HG03439 (cell line): ENCODE measurements around the gene TRIP12.
A peak's percentile ranks its signal among the peaks of the same experiment; 100 is the strongest.
"Not testable (repeated sequence)": the region's sequence is repeated elsewhere in the genome, so short reads cannot be mapped to it uniquely, and the experiment has no call there.

Experiments
- ATAC-seq: cut with Tn5 transposase; IDR thresholded peaks from one replicate; pipeline ENCODE4 v1.9.1; 2021; ENCODE audit warnings: mild to moderate bottlenecking, moderate library complexity; ENCODE audit not compliant: unreplicated experiment

Gene TRIP12

GRCh38 chr2:229879191-229879950 is 42.4 kb downstream of the TRIP12 start:
- no peak for ATAC-seq

- no peak for ATAC-seq
Measured at GRCh38 chr2:229875549-229875948, 46.3 kb downstream of the TRIP12 start.

- ATAC-seq = no peak
Measured at GRCh38 chr2:229874647-229875046, 47.2 kb downstream of the TRIP12 start.

DNA sequence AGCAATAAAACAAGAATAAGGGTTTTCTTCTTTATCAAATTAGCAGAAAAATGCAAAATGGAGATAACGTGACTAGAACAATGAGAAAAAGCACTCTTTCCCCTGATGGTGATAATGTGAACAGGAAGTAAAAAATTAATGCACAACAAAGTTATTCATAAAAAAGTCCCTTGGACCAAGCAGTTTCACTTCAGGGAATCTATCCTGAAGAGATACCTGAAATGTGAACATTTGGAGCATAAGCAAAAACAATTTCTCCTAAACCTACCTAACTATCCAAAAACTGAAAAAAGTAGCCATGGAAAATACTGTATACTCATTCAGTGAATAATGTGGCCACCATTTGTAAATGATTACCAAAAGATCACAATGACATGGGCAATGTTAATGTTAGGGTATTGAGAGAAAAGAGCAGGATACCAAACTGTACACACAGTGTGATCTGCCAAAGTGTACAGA is 48.7 kb downstream of the TRIP12 start:
- no peak for ATAC-seq

DNA sequence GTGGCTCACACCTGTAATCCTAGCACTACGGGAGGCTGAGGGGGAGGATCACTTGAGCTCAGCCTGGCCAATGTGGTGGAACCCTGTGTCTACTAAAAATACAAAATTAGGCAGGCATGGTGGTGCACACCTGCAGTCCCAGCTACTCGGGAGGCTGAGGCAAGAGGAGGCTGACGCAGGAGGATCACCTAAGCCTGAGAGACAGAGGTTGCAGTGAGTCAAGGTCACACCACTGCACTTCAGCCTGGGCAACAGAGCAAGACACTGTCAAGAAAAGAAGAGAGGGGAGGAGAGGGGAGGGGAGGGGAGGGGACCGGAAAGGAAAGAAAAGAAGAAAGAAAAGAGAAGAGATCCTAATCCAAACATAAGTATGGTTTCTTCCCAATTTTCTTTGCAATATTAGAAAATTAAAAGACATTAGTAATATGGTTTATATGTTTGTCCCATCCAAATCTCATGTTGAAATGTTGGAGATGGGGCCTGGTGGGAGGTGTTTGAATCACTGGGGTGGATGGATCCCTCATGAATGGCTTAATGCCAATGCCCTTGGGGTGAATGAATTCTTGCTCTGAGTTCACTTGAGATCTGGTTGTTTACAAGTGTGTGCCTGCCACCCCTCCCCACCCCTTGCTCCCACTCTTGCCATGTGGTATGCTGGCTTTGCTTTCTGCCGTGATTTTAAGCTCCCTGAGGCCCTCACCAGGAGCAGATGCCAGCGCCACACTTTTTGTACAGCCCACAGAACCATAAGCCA is 50.7 kb downstream of the TRIP12 start:
- no peak for ATAC-seq

GRCh38 chr2:229869226-229869625 is 52.6 kb downstream of the TRIP12 start:
- ATAC-seq = no peak

DNA sequence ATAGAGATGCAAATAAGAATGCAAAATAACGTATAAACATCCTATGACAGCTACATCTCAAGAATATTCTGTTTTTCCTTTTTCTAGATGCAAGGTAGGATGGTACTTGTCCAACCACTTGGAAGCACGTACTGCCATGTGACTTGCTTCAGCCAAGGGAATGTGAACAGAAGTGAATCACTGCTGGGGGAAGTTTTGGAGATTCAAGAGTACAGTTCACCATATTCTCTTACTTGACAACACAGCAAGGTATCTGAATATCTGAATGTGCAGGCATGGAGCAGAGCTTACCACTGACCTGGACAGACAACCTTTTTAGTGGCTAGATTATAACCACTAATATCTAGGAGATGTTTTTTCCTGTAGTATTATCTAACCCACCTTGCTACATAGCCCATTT is 53.0 kb downstream of the TRIP12 start:
- ATAC-seq = no peak

- no peak for ATAC-seq
Measured at GRCh38 chr2:229865033-229865432, 56.8 kb downstream of the TRIP12 start.

DNA sequence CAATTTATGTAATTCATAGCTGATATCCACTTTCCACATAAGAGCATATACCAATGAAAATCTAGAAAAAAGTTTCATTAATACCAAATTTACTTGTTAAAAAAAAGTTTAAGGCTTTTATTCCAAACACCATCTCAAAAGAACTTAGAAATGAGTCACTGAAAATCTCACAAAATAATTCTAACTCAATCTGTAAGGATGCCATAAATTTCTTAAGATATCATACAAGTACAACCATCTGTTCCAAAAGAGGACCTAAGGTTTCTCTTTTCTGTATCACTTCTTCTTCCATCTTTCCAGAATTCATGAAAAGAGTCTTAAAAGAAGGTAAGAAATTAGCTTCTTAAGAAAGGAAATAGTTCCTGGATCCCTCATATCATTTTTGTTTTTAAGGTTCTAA is 60.4 kb downstream of the TRIP12 start:
- ATAC-seq = no peak

DNA sequence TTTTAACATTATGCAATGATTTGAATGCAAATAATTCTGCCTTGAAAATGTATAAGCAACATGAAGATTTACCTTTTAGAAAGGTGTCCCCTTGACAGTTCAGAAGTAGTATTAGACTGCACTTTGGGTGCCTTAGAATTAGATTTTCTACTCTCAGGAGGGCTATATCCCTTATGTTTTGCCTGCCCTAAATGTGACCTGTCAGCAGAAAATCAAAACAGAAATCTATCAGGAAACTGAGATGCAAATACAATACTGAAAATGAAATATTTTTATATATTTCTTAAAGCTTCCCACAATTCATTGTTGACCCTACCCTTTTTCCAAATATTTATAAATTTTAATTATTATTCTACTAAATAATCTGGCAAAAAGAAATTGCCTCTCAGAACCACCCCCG is 61.5 kb downstream of the TRIP12 start:
- ATAC-seq = no peak

GRCh38 chr2:229858351-229858750 is 63.5 kb downstream of the TRIP12 start:
- ATAC-seq = no peak

DNA sequence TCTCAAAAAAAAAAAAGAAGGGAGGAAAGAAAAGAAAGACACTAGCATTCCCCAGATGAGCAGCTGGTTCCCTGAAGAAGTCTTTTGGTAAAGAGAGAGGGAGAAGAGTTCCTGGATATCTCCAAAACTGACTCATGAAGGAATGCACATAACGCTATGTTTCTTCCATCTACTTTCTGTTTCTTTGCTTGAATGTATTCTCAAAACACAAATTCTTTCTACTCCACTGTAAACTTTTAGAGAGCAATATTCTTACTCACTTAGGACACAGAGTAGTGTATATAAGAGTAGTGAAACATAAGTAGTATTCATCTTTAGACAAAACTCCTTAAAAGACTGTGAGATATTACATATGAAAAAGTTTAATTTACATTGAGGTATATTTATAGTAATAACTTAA is 64.2 kb downstream of the TRIP12 start:
- ATAC-seq = no peak

GRCh38 chr2:229856413-229856812 is 65.4 kb downstream of the TRIP12 start:
- no peak for ATAC-seq

GRCh38 chr2:229855116-229855515 is 66.7 kb downstream of the TRIP12 start:
- ATAC-seq = no peak

- ATAC-seq = peak; percentile 80
Measured at GRCh38 chr2:229852565-229852964, 69.2 kb downstream of the TRIP12 start.

GRCh38 chr2:229851870-229852269 is 69.9 kb downstream of the TRIP12 start:
- no peak for ATAC-seq

DNA sequence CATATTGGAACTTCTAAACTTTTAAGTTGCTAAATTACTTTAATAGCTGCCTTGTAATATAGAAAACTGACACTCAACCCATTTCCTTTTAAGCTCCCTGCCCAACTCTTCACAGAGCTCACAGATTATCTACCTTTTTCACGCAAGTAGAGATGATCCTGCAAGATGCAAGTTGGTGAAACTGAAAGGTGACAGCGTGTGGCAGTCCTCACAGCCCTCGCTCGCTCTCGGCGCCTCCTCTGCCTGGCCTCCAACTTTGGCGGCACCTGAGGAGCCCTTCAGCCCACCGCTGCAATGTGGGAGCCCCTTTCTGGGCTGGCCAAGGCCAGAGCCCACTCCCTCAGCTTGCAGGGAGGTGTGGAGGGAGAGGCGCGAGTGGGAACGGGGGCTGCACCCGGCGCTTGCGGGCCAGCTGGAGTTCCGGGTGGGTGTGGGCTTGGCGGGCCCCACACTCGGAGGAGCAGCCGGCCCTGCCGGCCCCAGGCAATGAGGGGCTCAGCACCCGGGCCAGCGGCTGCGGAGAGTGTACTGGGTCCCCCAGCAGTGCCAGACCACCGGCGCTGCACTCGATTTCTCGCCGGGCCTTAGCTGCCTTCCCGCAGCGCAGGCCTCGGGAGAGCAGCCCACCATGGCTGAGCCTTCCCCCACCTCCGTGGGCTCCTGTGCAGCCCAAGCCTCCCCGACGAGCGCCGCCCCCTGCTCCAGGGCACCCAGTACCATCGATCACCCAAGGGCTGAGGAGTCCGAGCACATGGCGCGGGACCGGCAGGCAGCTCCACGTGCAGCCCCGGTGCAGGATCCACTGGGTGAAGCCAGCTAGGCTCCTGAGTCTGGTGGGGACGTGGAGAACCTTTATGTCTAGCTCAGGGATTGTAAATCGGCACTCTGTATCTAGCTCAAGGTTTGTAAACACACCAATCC is 71.2 kb downstream of the TRIP12 start:
- not testable (repeated sequence) for ATAC-seq

DNA sequence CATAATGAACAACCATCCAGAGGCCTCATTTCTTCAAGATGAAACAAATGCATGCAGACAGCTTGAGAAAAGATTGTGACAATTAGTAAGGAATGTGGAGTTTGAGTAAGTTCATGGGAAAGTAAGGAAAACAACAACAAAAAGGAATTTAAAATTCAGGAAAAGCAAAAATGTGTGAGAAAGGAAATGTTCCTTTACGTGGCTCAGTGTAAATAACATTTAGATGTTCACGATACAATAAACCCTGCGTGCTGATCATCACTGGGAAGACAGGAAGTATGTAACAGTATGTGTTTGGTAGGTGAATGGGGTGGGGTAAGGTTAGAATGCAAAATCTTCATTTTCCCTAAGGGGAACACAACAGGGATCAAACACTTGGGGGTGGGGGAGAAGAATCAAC is 72.7 kb downstream of the TRIP12 start:
- no peak for ATAC-seq

DNA sequence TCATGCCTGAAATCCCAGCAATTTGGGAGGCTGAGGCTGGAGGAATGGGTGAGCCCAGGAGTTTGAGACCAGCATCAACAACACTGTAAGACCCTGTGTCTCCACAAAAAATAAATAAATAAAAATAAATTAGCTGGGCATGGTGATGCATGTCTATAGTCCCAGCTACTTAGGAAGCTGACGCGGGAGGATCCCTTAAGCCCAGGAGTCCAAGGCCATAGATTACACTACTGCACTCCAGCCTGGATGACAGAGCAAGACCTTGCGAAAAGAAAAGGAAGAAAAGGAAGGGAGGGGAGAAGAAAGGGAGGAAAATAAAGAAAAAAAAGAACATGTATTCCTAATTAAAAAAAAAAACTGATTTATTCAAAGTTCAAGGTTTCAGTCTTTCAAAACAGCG is 78.2 kb downstream of the TRIP12 start:
- ATAC-seq = no peak

DNA sequence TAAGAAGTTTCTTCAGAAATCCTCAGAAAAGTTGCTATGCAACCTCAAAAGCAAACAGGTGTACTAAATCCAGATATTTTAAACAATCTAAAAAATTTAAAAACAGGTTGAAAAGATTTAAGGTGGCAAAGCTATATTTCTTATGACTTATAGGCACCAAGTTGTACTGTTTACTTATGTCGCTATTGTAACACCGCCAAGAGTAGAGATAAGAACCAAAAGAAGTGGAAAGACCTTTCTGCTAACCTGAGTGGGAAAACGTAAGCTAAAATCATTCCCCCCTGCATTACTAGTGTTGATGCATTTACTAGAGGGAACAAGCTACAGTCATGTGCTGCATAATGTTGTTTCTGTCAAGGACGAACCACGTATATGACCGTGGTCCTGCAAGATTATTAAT is 83.1 kb downstream of the TRIP12 start:
- no peak for ATAC-seq

GRCh38 chr2:229836847-229837246 is 85.0 kb downstream of the TRIP12 start:
- ATAC-seq = no peak
